HepG2 (cell line): ENCODE data around the gene MRM1. TPM values are rescaled to one million over a fixed set of nuclear protein-coding genes. Genes with fewer than 3 reads are reported as not detected.

Experiments
- ATAC-seq: fragments of 200-7000 bp; cut with Tn5 transposase; 3 replicates; pipeline ENCODE4 v1.9.1; 2020; ENCODE audit warnings: mild to moderate bottlenecking, moderate library complexity
- BruUV-seq: library from RNA; stranded (reverse); fragments of 400-500 nt; replicated peaks from 2 replicates; lab custom pipeline; 2021; lab: Mats Ljungman, UMichigan
- CTCF ChIA-PET: fragments of 300-600 bp; formaldehyde crosslinking; extraction: SDS; loops from one replicate; lab custom pipeline; 2021; ENCODE audit warnings: low total read pairs, inconsistent platforms, low intra/inter-chr PET ratio; lab: Yijun Ruan, JAX
- POLR2A ChIA-PET: fragments of 350-600 bp; sonication (Branson Sonifier 250); formaldehyde crosslinking; loops from one replicate; lab custom pipeline; 2020; ENCODE audit warnings: antibody characterized with exemption, inconsistent platforms; lab: Yijun Ruan, JAX
- DNase-seq: peaks from one replicate; pipeline ENCODE4 v3.0.0-alpha.2; 2015; ENCODE audit warnings: low spot score
- FAIRE-seq: peaks from 3 replicates; lab custom pipeline; 2011; peaks lifted over from hg19 to GRCh38; lab: Jason Lieb, UNC
- H2AFZ ChIP-seq: one replicate; pipeline ENCODE4 v1.6.1; 2011; ENCODE audit warnings: low read length, inconsistent platforms
- H3K27ac ChIP-seq: fragments of 300-600 bp; 3 replicates; pipeline ENCODE4 v1.8.0; 2011; ENCODE audit warnings: mixed run types, mild to moderate bottlenecking, mixed read lengths, low read length, inconsistent platforms; ENCODE audit not compliant: insufficient read depth; ENCODE audit errors: extremely low read length
- H3K27me3 ChIP-seq, 2 experiments: fragments of 200-600 bp in 1 of 2; 2 replicates in 1 of 2; 3 replicates in 1 of 2; pipeline versions ENCODE4 v1.6.0 to v1.8.0; 2011; ENCODE audit warnings: low read length in 2 of 2, mild to moderate bottlenecking in 2 of 2, moderate library complexity in 2 of 2, inconsistent platforms in 1 of 2; ENCODE audit not compliant: insufficient read depth in 2 of 2, control insufficient read depth in 1 of 2
- H3K36me3 ChIP-seq, 2 experiments: fragments of 200-600 bp in 1 of 2; replicated peaks in 1 of 2; 2 replicates in 1 of 2; 3 replicates in 1 of 2; pipeline versions ENCODE4 v1.5.1 to v1.8.0; 2011; ENCODE audit warnings: low read length in 2 of 2, inconsistent platforms in 1 of 2; ENCODE audit not compliant: insufficient read depth in 2 of 2, control insufficient read depth in 1 of 2
- H3K4me1 ChIP-seq: 2 replicates; pipeline ENCODE4 v1.5.1; 2012; ENCODE audit warnings: low read length, inconsistent platforms; ENCODE audit not compliant: insufficient read depth
- H3K4me2 ChIP-seq: 2 replicates; pipeline ENCODE4 v1.6.0; 2011; ENCODE audit warnings: low read depth, low read length, inconsistent platforms
- H3K4me3 ChIP-seq, 3 experiments: fragments of 200-600 bp in 1 of 3; sonication (generic), shearing (Covaris generic) in 1 of 3; replicated peaks in 1 of 3; 2 replicates each; pipeline ENCODE4 v1.5.1; 2011 to 2016; ENCODE audit warnings: low read length in 3 of 3, inconsistent platforms in 2 of 3, low read depth in 2 of 3, mild to moderate bottlenecking in 2 of 3, control low read depth in 1 of 3, mixed read lengths in 1 of 3; ENCODE audit not compliant: insufficient read depth in 1 of 3
- H3K79me2 ChIP-seq: one replicate; pipeline ENCODE4 v1.6.1; 2011; ENCODE audit warnings: low read length, inconsistent platforms; ENCODE audit not compliant: insufficient read depth
- H3K9ac ChIP-seq: 2 replicates; pipeline ENCODE4 v1.6.0; 2011; ENCODE audit warnings: mild to moderate bottlenecking, low read depth, low read length, inconsistent platforms; ENCODE audit not compliant: insufficient read depth
- H3K9me3 ChIP-seq: 2 replicates; pipeline ENCODE4 v1.5.1; 2012; ENCODE audit warnings: mild to moderate bottlenecking, low read length
- H4K20me1 ChIP-seq: 2 replicates; pipeline ENCODE4 v1.6.0; 2011; ENCODE audit warnings: inconsistent platforms, mild to moderate bottlenecking, low read length, moderate library complexity; ENCODE audit not compliant: insufficient read depth
- ELF1 ChIP-seq: sonication (generic); formaldehyde crosslinking; IDR thresholded peaks from 2 replicates; pipeline ENCODE4 v1.4.0; 2020; ENCODE audit warnings: missing genetic modification reagents
- HNRNPL ChIP-seq: fragments of 200-400 bp; formaldehyde crosslinking; IDR thresholded peaks from 2 replicates; pipeline ENCODE4 v1.6.1; 2017; ENCODE audit warnings: mild to moderate bottlenecking, low read depth, low read length
- KDM4B ChIP-seq: sonication (generic); formaldehyde crosslinking; IDR thresholded peaks from 2 replicates; pipeline ENCODE4 v1.4.0; 2020; ENCODE audit warnings: missing genetic modification reagents
- MAF1 ChIP-seq: sonication (generic); formaldehyde crosslinking; IDR thresholded peaks from 2 replicates; pipeline ENCODE4 v1.5.0; 2020; ENCODE audit warnings: missing genetic modification reagents, borderline replicate concordance
- PHF20 ChIP-seq: sonication (generic); formaldehyde crosslinking; IDR thresholded peaks from 2 replicates; pipeline ENCODE4 v1.5.0; 2020; ENCODE audit warnings: mild to moderate bottlenecking, missing genetic modification reagents
- RAD21 ChIP-seq: fragments of 450-650 bp; formaldehyde crosslinking; IDR thresholded peaks from 2 replicates; pipeline ENCODE4 v1.5.0; 2020; ENCODE audit warnings: mild to moderate bottlenecking
- RAD51 ChIP-seq: fragments of 450-650 bp; IDR thresholded peaks from 2 replicates; pipeline ENCODE4 v1.6.1; 2016; ENCODE audit warnings: borderline replicate concordance
- TBX2 ChIP-seq: sonication (generic); formaldehyde crosslinking; IDR thresholded peaks from 2 replicates; pipeline ENCODE4 v1.5.0; 2020; ENCODE audit warnings: missing genetic modification reagents, mild to moderate bottlenecking, borderline replicate concordance
- ZNF224 ChIP-seq: sonication (generic); formaldehyde crosslinking; IDR thresholded peaks from 2 replicates; pipeline ENCODE4 v1.5.0; 2020; ENCODE audit warnings: mild to moderate bottlenecking, missing genetic modification reagents
- ZNF30 ChIP-seq: sonication (generic); formaldehyde crosslinking; IDR thresholded peaks from 2 replicates; pipeline ENCODE4 v1.5.0; 2020; ENCODE audit warnings: mild to moderate bottlenecking, missing genetic modification reagents
- ZNF432 ChIP-seq: sonication (generic); formaldehyde crosslinking; IDR thresholded peaks from 2 replicates; pipeline ENCODE4 v1.5.0; 2020; ENCODE audit warnings: missing genetic modification reagents, mild to moderate bottlenecking, borderline replicate concordance
- ZNF460 ChIP-seq: sonication (generic); formaldehyde crosslinking; IDR thresholded peaks from 2 replicates; pipeline ENCODE4 v1.5.1; 2020; ENCODE audit warnings: missing genetic modification reagents, mild to moderate bottlenecking, borderline replicate concordance
- ZNF530 ChIP-seq: sonication (generic); formaldehyde crosslinking; IDR thresholded peaks from 2 replicates; pipeline ENCODE4 v1.5.0; 2020; ENCODE audit warnings: low read depth, mild to moderate bottlenecking, missing genetic modification reagents
- ZNF652 ChIP-seq: IDR thresholded peaks from 2 replicates; pipeline ENCODE4 v1.6.1; 2016; ENCODE audit warnings: low read depth, borderline replicate concordance
- ZNF883 ChIP-seq: sonication (generic); formaldehyde crosslinking; IDR thresholded peaks from 2 replicates; pipeline ENCODE4 v1.5.1; 2020; ENCODE audit warnings: mild to moderate bottlenecking, missing genetic modification reagents; ENCODE audit errors: not compliant biosample characterization
- ZSCAN21 ChIP-seq: sonication (generic); formaldehyde crosslinking; IDR thresholded peaks from 2 replicates; pipeline ENCODE4 v1.8.0; 2022; ENCODE audit warnings: mild to moderate bottlenecking, missing genetic modification reagents, moderate library complexity, borderline replicate concordance
- WGBS: methylation state at CpG from one replicate; pipeline ENCODE4 v1.1.6; 2017; ENCODE audit warnings: low lambda C conversion rate; 5-methylcytosine and 5-hydroxymethylcytosine counted together
- in situ Hi-C: cut with HindIII; loops from 2 replicates; pipeline ENCODE4 v1.10.0; 2017; ENCODE audit warnings: low pct_unique_long_range_greater_than_20kb; ENCODE audit not compliant: extremely low pct_ligation_motif_present
- intact Hi-C: fragments of 100-400 bp; cut with micrococcal nuclease; formaldehyde crosslinking; loops from one replicate; pipeline ENCODE4 v1.10.0; 2022; ENCODE audit not compliant: unreplicated experiment
- polyA plus RNA-seq, 8 experiments: library from polyadenylated mRNA; depleted of rRNA in 3 of 8; stranded (reverse) in 7 of 8; unstranded in 1 of 8; fragments of >200 nt; fragmentation: Illumina TruSeq in 4 of 8; extraction: Trizol in 4 of 8; gene quantifications; 2 replicates each; pipeline versions ENCODE4 v1.2.1 to v1.2.3, GENCODE V29; 2011 to 2016; ENCODE audit warnings: low read depth in 4 of 8, missing spikeins in 1 of 8, mixed read lengths in 1 of 8; ENCODE audit not compliant: insufficient read depth in 1 of 8
- total RNA-seq, 5 experiments: library from RNA; depleted of rRNA; stranded (reverse); fragments of >200 nt; fragmentation: Illumina TruSeq; extraction: Trizol; gene quantifications; 2 replicates each; pipeline ENCODE4 v1.2.3, GENCODE V29; 2016; ENCODE audit warnings: low read depth in 1 of 5
- TF ChIP-seq, protein P1 (sequence below): sonication (generic); formaldehyde crosslinking; IDR thresholded peaks from 2 replicates; pipeline ENCODE4 v1.8.1; 2023; ENCODE audit warnings: missing genetic modification reagents, inconsistent platforms, borderline replicate concordance

The MRM1 gene
- total and polyA plus RNA-seq, 2 of the 13 experiments (the other 11 are each of a cell fraction or from before 2014, with no cell fraction given) = 4.1 to 11.3 TPM

DNA sequence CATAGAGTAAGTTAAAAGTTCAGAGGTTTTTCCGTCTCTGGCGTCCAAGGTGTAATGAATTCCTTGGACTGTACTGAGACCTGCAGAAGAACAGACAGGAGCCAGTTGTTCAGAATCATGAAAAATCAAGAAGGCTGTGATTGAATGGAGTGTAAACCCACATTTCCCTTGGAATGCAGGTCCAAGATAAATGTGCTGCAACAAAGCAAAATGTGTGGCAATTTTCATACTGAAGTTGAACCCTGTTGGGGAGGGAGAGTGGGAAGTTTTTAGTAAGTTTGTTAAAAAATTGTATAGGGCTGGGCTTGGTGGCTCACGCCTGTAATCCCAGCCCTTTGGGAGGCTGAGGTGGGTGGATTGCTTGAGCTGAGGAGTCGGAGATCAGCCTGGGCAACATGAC lies 35.3 kb upstream of the MRM1 start:
- Histone ChIP-seq H3K4me2 (no peak overlapping the region), H3K4me3 (no peak overlapping the region), H3K27me3 (no peaks in the 10 kb centered on the region), H3K9me3 (no peaks in the 10 kb centered on the region), H3K27ac (no peak overlapping the region), H3K36me3 (peaks cover 25 to 69% of the 10 kb centered on the region in 2 experiments), H3K79me2 (peaks cover 6% of the 10 kb centered on the region), H4K20me1 (no peaks in the 10 kb centered on the region), H3K4me1 (no peaks in the 10 kb centered on the region), H2AFZ (no peak overlapping the region), H3K9ac (no peak overlapping the region)
- TF ChIP-seq ZSCAN21 (no peak), ZNF224 (CRISPR knock-in tag) (no peak), ELF1 (CRISPR knock-in tag) (no peak), TBX2 (no peak), RAD51 (no peak), ZNF30 (CRISPR knock-in tag) (no peak), ZNF883 (CRISPR knock-in tag) (no peak), ZNF652 (CRISPR knock-in tag) (no peak), PHF20 (CRISPR knock-in tag) (no peak), MAF1 (CRISPR knock-in tag) (no peak), KDM4B (no peak), HNRNPL (no peak), ZNF530 (CRISPR knock-in tag) (no peak), ZNF460 (no peak), ZNF432 (CRISPR knock-in tag) (no peak), RAD21 (CRISPR knock-in tag) (no peak)
- TF ChIP-seq, protein P1, sequence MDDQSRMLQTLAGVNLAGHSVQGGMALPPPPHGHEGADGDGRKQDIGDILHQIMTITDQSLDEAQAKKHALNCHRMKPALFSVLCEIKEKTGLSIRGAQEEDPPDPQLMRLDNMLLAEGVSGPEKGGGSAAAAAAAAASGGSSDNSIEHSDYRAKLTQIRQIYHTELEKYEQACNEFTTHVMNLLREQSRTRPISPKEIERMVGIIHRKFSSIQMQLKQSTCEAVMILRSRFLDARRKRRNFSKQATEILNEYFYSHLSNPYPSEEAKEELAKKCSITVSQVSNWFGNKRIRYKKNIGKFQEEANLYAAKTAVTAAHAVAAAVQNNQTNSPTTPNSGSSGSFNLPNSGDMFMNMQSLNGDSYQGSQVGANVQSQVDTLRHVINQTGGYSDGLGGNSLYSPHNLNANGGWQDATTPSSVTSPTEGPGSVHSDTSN = no peak
- BruUV-seq = no TSS peak
- intact Hi-C loops = no loop called here
- ChIA-PET POLR2A (interaction anchor here (1.0 kb wide), 1 partner anchor 31 kb away, joined by 3 read pairs; the partner anchor contains the start of genes MYO19 and PIGW), CTCF (no interaction called here)
- ATAC-seq = no peak
- 96% methylated on average over 4 of the region's 4 CpGs for WGBS
- DNase-seq = no peak
- FAIRE-seq = no peak
- in situ Hi-C loops = no loop called here
